Effector CD4-positive, alpha-beta T cell (primary cell): ENCODE measurements around the gene TNFSF18. TPM values are rescaled to one million over a fixed set of nuclear protein-coding genes. Genes with fewer than 3 reads are reported as not detected.
"Not testable (repeated sequence)": the region's sequence is repeated elsewhere in the genome, so short reads cannot be mapped to it uniquely, and the experiment has no call there.

Experiments
- DNase-seq: peaks from one replicate; pipeline ENCODE4 v3.0.0-alpha.2; 2020
- total RNA-seq: gene quantifications from one replicate; lab custom pipeline; 2026; lab: John Stamatoyannopoulos, UW

The TNFSF18 gene
- total RNA-seq: not detected

- no peak for DNase-seq
These were observed at the start of gene TNFSF18 for GRCh38 chr1:173050865-173051264. Gene TNFSF18, minus strand, starts transcription at chr1:173050941. Its CDS starts 45 bp downstream, at chr1:173050896.

- DNase-seq: no peak
These were observed 48.4 kb upstream of the TNFSF18 start for GRCh38 chr1:173099166-173099565.

GRCh38 chr1:173098117-173098516 is 47.4 kb upstream of the TNFSF18 start:
- DNase-seq: no peak

GRCh38 chr1:173097001-173097400 is 46.3 kb upstream of the TNFSF18 start:
- DNase-seq: no peak

- no peak for DNase-seq
These were observed 44.9 kb upstream of the TNFSF18 start for GRCh38 chr1:173095632-173096031.

GRCh38 chr1:173094541-173094940 is 43.8 kb upstream of the TNFSF18 start:
- DNase-seq: no peak

GRCh38 chr1:173093691-173094445 is 43.1 kb upstream of the TNFSF18 start:
- no peak for DNase-seq

- no peak for DNase-seq
These were observed 33.6 kb upstream of the TNFSF18 start for GRCh38 chr1:173084292-173084691.

- DNase-seq: no peak
These were observed 32.2 kb upstream of the TNFSF18 start for GRCh38 chr1:173082913-173083312.

GRCh38 chr1:173074217-173074616 is 23.5 kb upstream of the TNFSF18 start:
- not testable (repeated sequence) for DNase-seq

- no peak for DNase-seq
These were observed 13.3 kb upstream of the TNFSF18 start for GRCh38 chr1:173064011-173064410.

GRCh38 chr1:173063171-173063570 is 12.4 kb upstream of the TNFSF18 start:
- no peak for DNase-seq

- DNase-seq: no peak
These were observed 11.6 kb upstream of the TNFSF18 start for GRCh38 chr1:173062150-173062938.

- DNase-seq: no peak
These were observed 7.8 kb upstream of the TNFSF18 start for GRCh38 chr1:173058556-173058955.

GRCh38 chr1:173057984-173058383 is 7.2 kb upstream of the TNFSF18 start:
- no peak for DNase-seq

GRCh38 chr1:173056365-173056764 is 5.6 kb upstream of the TNFSF18 start:
- no peak for DNase-seq

- DNase-seq: no peak
These were observed 2.0 kb upstream of the TNFSF18 start for GRCh38 chr1:173052681-173053196.

GRCh38 chr1:173049322-173049633 is 1.5 kb downstream of the TNFSF18 start:
- no peak for DNase-seq

- DNase-seq: no peak
These were observed 2.0 kb downstream of the TNFSF18 start for GRCh38 chr1:173048621-173049321.

- no peak for DNase-seq
These were observed 6.1 kb downstream of the TNFSF18 start for GRCh38 chr1:173044656-173045055.

GRCh38 chr1:173043253-173043652 is 7.5 kb downstream of the TNFSF18 start:
- DNase-seq: no peak

GRCh38 chr1:173042806-173043205 is 7.9 kb downstream of the TNFSF18 start:
- DNase-seq: no peak

- no peak for DNase-seq
These were observed 11.1 kb downstream of the TNFSF18 start for GRCh38 chr1:173039626-173040025.
